GM23338 (cell line): ENCODE data around the gene FMO2. TPM values are rescaled to one million over a fixed set of nuclear protein-coding genes. Genes with fewer than 3 reads are reported as not detected.
A peak's percentile ranks its signal among the peaks of the same experiment; 100 is the strongest.

ENCODE experiments used
- ATAC-seq: fragments of 200-7000 bp; cut with Tn5 transposase; 3 replicates; pipeline ENCODE4 v1.9.1; 2020
- DNase-seq: peaks from one replicate; pipeline ENCODE4 v3.0.0-alpha.2; 2015; ENCODE audit warnings: low spot score
- H2AFZ ChIP-seq: fragments of 200-600 bp; sonication (generic); 2 replicates; pipeline ENCODE4 v1.8.0; 2016; ENCODE audit warnings: antibody characterized with exemption, mild to moderate bottlenecking, moderate library complexity
- H3F3A ChIP-seq: fragments of 200-600 bp; sonication (generic); replicated peaks from 2 replicates; pipeline ENCODE4 v1.8.0; 2017; ENCODE audit warnings: antibody characterized with exemption, mixed run types, low read depth
- H3K27ac ChIP-seq: fragments of 200-600 bp; sonication (generic); 2 replicates; pipeline ENCODE4 v1.6.1; 2016; ENCODE audit warnings: low read depth
- H3K27me3 ChIP-seq: fragments of 200-600 bp; sonication (generic); 2 replicates; pipeline ENCODE4 v1.8.0; 2016; ENCODE audit warnings: mild to moderate bottlenecking, mixed run types, moderate library complexity; ENCODE audit not compliant: insufficient read depth
- H3K36me3 ChIP-seq: fragments of 200-600 bp; sonication (generic); 2 replicates; pipeline ENCODE4 v1.8.0; 2016; ENCODE audit warnings: mild to moderate bottlenecking; ENCODE audit not compliant: insufficient read depth
- H3K4me1 ChIP-seq: fragments of 200-600 bp; sonication (generic); 2 replicates; pipeline ENCODE4 v1.8.0; 2016; ENCODE audit warnings: mild to moderate bottlenecking, moderate library complexity; ENCODE audit not compliant: insufficient read depth
- H3K4me2 ChIP-seq: fragments of 200-600 bp; sonication (generic); 2 replicates; pipeline ENCODE4 v1.7.1; 2017; ENCODE audit warnings: mixed run types
- H3K4me3 ChIP-seq: fragments of 200-600 bp; sonication (generic); 2 replicates; pipeline ENCODE4 v1.6.1; 2016; ENCODE audit warnings: mixed run types
- H3K79me2 ChIP-seq: fragments of 200-600 bp; sonication (generic); replicated peaks from 2 replicates; pipeline ENCODE4 v1.8.0; 2017; ENCODE audit warnings: mild to moderate bottlenecking; ENCODE audit not compliant: insufficient read depth
- H3K9me2 ChIP-seq: fragments of 200-600 bp; sonication (generic); 2 replicates; pipeline ENCODE4 v1.8.0; 2017; ENCODE audit not compliant: insufficient read depth
- H4K20me1 ChIP-seq: fragments of 200-600 bp; sonication (generic); replicated peaks from 2 replicates; pipeline ENCODE4 v1.8.0; 2017; ENCODE audit warnings: mild to moderate bottlenecking; ENCODE audit not compliant: insufficient read depth
- H3K27ac Mint-ChIP-seq: 2 replicates; pipeline ENCODE4 v1.8.0; 2020; ENCODE audit warnings: inconsistent platforms, mild to moderate bottlenecking, moderate library complexity, mixed read lengths
- H3K27me3 Mint-ChIP-seq: 3 replicates; pipeline ENCODE4 v1.8.0; 2022; ENCODE audit warnings: low read depth, mild to moderate bottlenecking, moderate library complexity, mixed read lengths, inconsistent platforms; ENCODE audit not compliant: insufficient read depth, poor library complexity
- H3K36me3 Mint-ChIP-seq: 3 replicates; pipeline ENCODE4 v1.8.0; 2021; ENCODE audit warnings: low read depth, mild to moderate bottlenecking, inconsistent platforms, moderate library complexity, mixed read lengths
- H3K4me1 Mint-ChIP-seq: 3 replicates; pipeline ENCODE4 v1.8.0; 2020; ENCODE audit warnings: mild to moderate bottlenecking, inconsistent platforms, mixed read lengths
- H3K4me3 Mint-ChIP-seq: 3 replicates; pipeline ENCODE4 v1.8.0; 2021; ENCODE audit warnings: moderate library complexity, mild to moderate bottlenecking, inconsistent platforms, mixed read lengths
- H3K9me3 Mint-ChIP-seq: 3 replicates; pipeline ENCODE4 v1.8.0; 2020; ENCODE audit warnings: moderate library complexity, mild to moderate bottlenecking, inconsistent platforms, mixed read lengths
- CTCF ChIP-seq, 2 experiments: fragments of 200-600 bp in 1 of 2; sonication (generic) in 1 of 2; conservative IDR thresholded peaks; 2 replicates each; pipeline versions ENCODE4 v1.5.1 to v1.6.1; 2016 to 2017; ENCODE audit warnings: antibody characterized with exemption in 2 of 2, low read depth in 2 of 2, mild to moderate bottlenecking in 2 of 2, moderate library complexity in 1 of 2
- ETS1 ChIP-seq: IDR thresholded peaks from 2 replicates; pipeline ENCODE4 v1.6.1; 2016; ENCODE audit warnings: antibody characterized with exemption
- EZH2 ChIP-seq: fragments of 200-600 bp; sonication (generic); IDR thresholded peaks from one replicate; pipeline ENCODE4 v1.8.0; 2017; ENCODE audit warnings: antibody characterized with exemption, mild to moderate bottlenecking, low read depth; ENCODE audit not compliant: unreplicated experiment
- EZH2phosphoT487 ChIP-seq: fragments of 200-600 bp; sonication (generic); IDR thresholded peaks from one replicate; pipeline ENCODE4 v1.8.1; 2018; ENCODE audit warnings: antibody characterized with exemption; ENCODE audit not compliant: unreplicated experiment
- JUNB ChIP-seq: IDR thresholded peaks from one replicate; pipeline ENCODE4 v1.6.1; 2016; ENCODE audit warnings: antibody characterized with exemption; ENCODE audit not compliant: unreplicated experiment
- POLR2AphosphoS5 ChIP-seq: IDR thresholded peaks from 2 replicates; pipeline ENCODE4 v1.6.1; 2016; ENCODE audit warnings: antibody characterized with exemption, low read depth
- STAT1 ChIP-seq: IDR thresholded peaks from one replicate; pipeline ENCODE4 v1.6.1; 2016; ENCODE audit warnings: antibody characterized with exemption; ENCODE audit not compliant: unreplicated experiment
- ZNF114 ChIP-seq: fragments of 250-450 bp; sonication (Bioruptor Pico); IDR thresholded peaks from 2 replicates; pipeline ENCODE4 v1.5.0; 2020; ENCODE audit warnings: mild to moderate bottlenecking, moderate library complexity
- long read RNA-seq: library from polyadenylated mRNA; unstranded; transcript quantifications from one replicate; pipeline ENCODE4 v2.0.0, GENCODE V29; 2020; ENCODE audit not compliant: unreplicated experiment
- polyA plus RNA-seq: library from polyadenylated mRNA; unstranded; fragments of >200 nt; fragmentation: Nextera tagmentation; extraction: Ambion mirVana; gene quantifications from 2 replicates; pipeline ENCODE4 v1.2.1, GENCODE V29; 2016
- total RNA-seq: library from RNA; depleted of rRNA; stranded (reverse); fragments of >200 nt; shearing (Covaris generic); gene quantifications from 2 replicates; pipeline ENCODE4 v1.2.3, GENCODE V29; 2014; rRNA removed
- TF ChIP-seq, protein P1 (sequence below): IDR thresholded peaks from one replicate; pipeline ENCODE4 v1.6.1; 2018; ENCODE audit warnings: antibody characterized with exemption; ENCODE audit not compliant: unreplicated experiment
- TF ChIP-seq, protein P2 (sequence below): fragments of 250-450 bp; sonication (Bioruptor Pico); IDR thresholded peaks from 2 replicates; pipeline ENCODE4 v1.5.0; 2020; ENCODE audit warnings: mild to moderate bottlenecking, moderate library complexity

The FMO2 gene, protein sequence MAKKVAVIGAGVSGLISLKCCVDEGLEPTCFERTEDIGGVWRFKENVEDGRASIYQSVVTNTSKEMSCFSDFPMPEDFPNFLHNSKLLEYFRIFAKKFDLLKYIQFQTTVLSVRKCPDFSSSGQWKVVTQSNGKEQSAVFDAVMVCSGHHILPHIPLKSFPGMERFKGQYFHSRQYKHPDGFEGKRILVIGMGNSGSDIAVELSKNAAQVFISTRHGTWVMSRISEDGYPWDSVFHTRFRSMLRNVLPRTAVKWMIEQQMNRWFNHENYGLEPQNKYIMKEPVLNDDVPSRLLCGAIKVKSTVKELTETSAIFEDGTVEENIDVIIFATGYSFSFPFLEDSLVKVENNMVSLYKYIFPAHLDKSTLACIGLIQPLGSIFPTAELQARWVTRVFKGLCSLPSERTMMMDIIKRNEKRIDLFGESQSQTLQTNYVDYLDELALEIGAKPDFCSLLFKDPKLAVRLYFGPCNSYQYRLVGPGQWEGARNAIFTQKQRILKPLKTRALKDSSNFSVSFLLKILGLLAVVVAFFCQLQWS
- total RNA-seq (not detected in 2 replicates), polyA plus RNA-seq (0.31 TPM in 1 of 2 replicates, not detected in the other)
- long read RNA-seq = 0 reads

- Histone ChIP-seq H3F3A (no peaks in the 10 kb centered on the region), H3K4me1 (no peaks in the 10 kb centered on the region), H3K9me2 (no peaks in the 10 kb centered on the region), H3K36me3 (no peaks in the 10 kb centered on the region), H3K79me2 (no peaks in the 10 kb centered on the region), H3K27ac (no peak within 1 kb of the TSS), H3K4me3 (no peak within 1 kb of the TSS), H2AFZ (peak within 1 kb of the TSS; percentile 64; the same call in 1 of the 2 replicates), H3K27me3 (no peaks in the 10 kb centered on the region), H3K4me2 (no peak within 1 kb of the TSS), H4K20me1 (no peaks in the 10 kb centered on the region)
- peaks cover 1% of the 10 kb centered on the region for H3K27me3 Mint-ChIP-seq
- DNase-seq (peak; percentile 33), ATAC-seq (no peak; the same call in 2 of the 3 replicates)
- TF ChIP-seq STAT1 (no peak), POLR2AphosphoS5 (no peak), EZH2phosphoT487 (no peak), ETS1 (no peak), CTCF (conservative IDR thresholded peaks at IDR 0.05; ENCODE audit: low read depth in 2 of 2) (no peak), ZNF114 (CRISPR knock-in tag) (no peak), JUNB (no peak), EZH2 (no peak)
- TF ChIP-seq, protein P1, sequence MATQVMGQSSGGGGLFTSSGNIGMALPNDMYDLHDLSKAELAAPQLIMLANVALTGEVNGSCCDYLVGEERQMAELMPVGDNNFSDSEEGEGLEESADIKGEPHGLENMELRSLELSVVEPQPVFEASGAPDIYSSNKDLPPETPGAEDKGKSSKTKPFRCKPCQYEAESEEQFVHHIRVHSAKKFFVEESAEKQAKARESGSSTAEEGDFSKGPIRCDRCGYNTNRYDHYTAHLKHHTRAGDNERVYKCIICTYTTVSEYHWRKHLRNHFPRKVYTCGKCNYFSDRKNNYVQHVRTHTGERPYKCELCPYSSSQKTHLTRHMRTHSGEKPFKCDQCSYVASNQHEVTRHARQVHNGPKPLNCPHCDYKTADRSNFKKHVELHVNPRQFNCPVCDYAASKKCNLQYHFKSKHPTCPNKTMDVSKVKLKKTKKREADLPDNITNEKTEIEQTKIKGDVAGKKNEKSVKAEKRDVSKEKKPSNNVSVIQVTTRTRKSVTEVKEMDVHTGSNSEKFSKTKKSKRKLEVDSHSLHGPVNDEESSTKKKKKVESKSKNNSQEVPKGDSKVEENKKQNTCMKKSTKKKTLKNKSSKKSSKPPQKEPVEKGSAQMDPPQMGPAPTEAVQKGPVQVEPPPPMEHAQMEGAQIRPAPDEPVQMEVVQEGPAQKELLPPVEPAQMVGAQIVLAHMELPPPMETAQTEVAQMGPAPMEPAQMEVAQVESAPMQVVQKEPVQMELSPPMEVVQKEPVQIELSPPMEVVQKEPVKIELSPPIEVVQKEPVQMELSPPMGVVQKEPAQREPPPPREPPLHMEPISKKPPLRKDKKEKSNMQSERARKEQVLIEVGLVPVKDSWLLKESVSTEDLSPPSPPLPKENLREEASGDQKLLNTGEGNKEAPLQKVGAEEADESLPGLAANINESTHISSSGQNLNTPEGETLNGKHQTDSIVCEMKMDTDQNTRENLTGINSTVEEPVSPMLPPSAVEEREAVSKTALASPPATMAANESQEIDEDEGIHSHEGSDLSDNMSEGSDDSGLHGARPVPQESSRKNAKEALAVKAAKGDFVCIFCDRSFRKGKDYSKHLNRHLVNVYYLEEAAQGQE = no peak
- TF ChIP-seq, protein P2, sequence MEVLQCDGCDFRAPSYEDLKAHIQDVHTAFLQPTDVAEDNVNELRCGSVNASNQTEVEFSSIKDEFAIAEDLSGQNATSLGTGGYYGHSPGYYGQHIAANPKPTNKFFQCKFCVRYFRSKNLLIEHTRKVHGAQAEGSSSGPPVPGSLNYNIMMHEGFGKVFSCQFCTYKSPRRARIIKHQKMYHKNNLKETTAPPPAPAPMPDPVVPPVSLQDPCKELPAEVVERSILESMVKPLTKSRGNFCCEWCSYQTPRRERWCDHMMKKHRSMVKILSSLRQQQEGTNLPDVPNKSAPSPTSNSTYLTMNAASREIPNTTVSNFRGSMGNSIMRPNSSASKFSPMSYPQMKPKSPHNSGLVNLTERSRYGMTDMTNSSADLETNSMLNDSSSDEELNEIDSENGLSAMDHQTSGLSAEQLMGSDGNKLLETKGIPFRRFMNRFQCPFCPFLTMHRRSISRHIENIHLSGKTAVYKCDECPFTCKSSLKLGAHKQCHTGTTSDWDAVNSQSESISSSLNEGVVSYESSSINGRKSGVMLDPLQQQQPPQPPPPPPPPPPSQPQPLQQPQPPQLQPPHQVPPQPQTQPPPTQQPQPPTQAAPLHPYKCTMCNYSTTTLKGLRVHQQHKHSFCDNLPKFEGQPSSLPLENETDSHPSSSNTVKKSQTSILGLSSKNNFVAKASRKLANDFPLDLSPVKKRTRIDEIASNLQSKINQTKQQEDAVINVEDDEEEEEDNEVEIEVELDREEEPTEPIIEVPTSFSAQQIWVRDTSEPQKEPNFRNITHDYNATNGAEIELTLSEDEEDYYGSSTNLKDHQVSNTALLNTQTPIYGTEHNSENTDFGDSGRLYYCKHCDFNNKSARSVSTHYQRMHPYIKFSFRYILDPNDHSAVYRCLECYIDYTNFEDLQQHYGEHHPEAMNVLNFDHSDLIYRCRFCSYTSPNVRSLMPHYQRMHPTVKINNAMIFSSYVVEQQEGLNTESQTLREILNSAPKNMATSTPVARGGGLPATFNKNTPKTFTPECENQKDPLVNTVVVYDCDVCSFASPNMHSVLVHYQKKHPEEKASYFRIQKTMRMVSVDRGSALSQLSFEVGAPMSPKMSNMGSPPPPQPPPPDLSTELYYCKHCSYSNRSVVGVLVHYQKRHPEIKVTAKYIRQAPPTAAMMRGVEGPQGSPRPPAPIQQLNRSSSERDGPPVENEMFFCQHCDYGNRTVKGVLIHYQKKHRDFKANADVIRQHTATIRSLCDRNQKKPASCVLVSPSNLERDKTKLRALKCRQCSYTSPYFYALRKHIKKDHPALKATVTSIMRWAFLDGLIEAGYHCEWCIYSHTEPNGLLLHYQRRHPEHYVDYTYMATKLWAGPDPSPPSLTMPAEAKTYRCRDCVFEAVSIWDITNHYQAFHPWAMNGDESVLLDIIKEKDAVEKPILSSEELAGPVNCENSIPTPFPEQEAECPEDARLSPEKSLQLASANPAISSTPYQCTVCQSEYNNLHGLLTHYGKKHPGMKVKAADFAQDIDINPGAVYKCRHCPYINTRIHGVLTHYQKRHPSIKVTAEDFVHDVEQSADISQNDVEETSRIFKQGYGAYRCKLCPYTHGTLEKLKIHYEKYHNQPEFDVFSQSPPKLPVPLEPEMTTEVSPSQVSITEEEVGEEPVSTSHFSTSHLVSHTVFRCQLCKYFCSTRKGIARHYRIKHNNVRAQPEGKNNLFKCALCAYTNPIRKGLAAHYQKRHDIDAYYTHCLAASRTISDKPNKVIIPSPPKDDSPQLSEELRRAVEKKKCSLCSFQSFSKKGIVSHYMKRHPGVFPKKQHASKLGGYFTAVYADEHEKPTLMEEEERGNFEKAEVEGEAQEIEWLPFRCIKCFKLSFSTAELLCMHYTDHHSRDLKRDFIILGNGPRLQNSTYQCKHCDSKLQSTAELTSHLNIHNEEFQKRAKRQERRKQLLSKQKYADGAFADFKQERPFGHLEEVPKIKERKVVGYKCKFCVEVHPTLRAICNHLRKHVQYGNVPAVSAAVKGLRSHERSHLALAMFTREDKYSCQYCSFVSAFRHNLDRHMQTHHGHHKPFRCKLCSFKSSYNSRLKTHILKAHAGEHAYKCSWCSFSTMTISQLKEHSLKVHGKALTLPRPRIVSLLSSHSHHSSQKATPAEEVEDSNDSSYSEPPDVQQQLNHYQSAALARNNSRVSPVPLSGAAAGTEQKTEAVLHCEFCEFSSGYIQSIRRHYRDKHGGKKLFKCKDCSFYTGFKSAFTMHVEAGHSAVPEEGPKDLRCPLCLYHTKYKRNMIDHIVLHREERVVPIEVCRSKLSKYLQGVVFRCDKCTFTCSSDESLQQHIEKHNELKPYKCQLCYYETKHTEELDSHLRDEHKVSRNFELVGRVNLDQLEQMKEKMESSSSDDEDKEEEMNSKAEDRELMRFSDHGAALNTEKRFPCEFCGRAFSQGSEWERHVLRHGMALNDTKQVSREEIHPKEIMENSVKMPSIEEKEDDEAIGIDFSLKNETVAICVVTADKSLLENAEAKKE (CRISPR knock-in tag) = no peak
- H3K36me3 Mint-ChIP-seq = no peaks in the 10 kb centered on the region
- no peaks in the 10 kb centered on the region for H3K9me3 Mint-ChIP-seq
- peaks cover 3% of the 10 kb centered on the region; the same call in 1 of the 3 replicates for H3K4me1 Mint-ChIP-seq
- H3K4me3 Mint-ChIP-seq = no peak within 1 kb of the TSS
- no peak within 1 kb of the TSS for H3K27ac Mint-ChIP-seq
These were observed at the start of gene FMO2 for GRCh38 chr1:171185091-171185490. TSS of gene FMO2 (plus strand) at chr1:171185300. CDS start at chr1:171185714, 414 bp downstream.
